Astrocyte (in vitro differentiated cells and primary cell): ENCODE measurements around the gene DPF3. TPM values are rescaled to one million over a fixed set of nuclear protein-coding genes. Genes with fewer than 3 reads are reported as not detected.

Experiments
- DNase-seq: peaks from one replicate; pipeline ENCODE4 v3.0.0-alpha.2; 2010; ENCODE audit warnings: low read depth
- FAIRE-seq: peaks from 2 replicates; lab custom pipeline; 2011; peaks lifted over from hg19 to GRCh38; lab: Jason Lieb, UNC
- H2AFZ ChIP-seq: 2 replicates; pipeline ENCODE4 v1.6.0; 2012; ENCODE audit warnings: low read depth, low read length, inconsistent platforms
- H3K27ac ChIP-seq: 2 replicates; pipeline ENCODE4 v1.5.1; 2011; ENCODE audit warnings: low read depth, low read length, inconsistent platforms
- H3K27me3 ChIP-seq: 2 replicates; pipeline ENCODE4 v1.6.0; 2011; ENCODE audit warnings: low read length, inconsistent platforms; ENCODE audit not compliant: insufficient read depth
- H3K36me3 ChIP-seq: 2 replicates; pipeline ENCODE4 v1.5.1; 2011; ENCODE audit warnings: low read length, inconsistent platforms; ENCODE audit not compliant: insufficient read depth
- H3K4me1 ChIP-seq: 2 replicates; pipeline ENCODE4 v1.5.1; 2011; ENCODE audit warnings: low read length, inconsistent platforms; ENCODE audit not compliant: insufficient read depth
- H3K4me2 ChIP-seq: 2 replicates; pipeline ENCODE4 v1.6.0; 2012; ENCODE audit warnings: low read length, inconsistent platforms
- H3K4me3 ChIP-seq: 2 replicates; pipeline ENCODE4 v1.5.1; 2011; ENCODE audit warnings: low read depth, mild to moderate bottlenecking, low read length, inconsistent platforms; ENCODE audit not compliant: insufficient read depth
- H3K79me2 ChIP-seq: 2 replicates; pipeline ENCODE4 v1.6.0; 2012; ENCODE audit warnings: mild to moderate bottlenecking, low read length, inconsistent platforms; ENCODE audit not compliant: insufficient read depth
- H3K9ac ChIP-seq: 2 replicates; pipeline ENCODE4 v1.6.0; 2012; ENCODE audit warnings: mild to moderate bottlenecking, low read length, inconsistent platforms
- H3K9me3 ChIP-seq: 2 replicates; pipeline ENCODE4 v1.5.1; 2012; ENCODE audit warnings: low read depth, mild to moderate bottlenecking, low read length, inconsistent platforms; ENCODE audit not compliant: insufficient read depth
- H4K20me1 ChIP-seq: 2 replicates; pipeline ENCODE4 v1.6.0; 2012; ENCODE audit warnings: low read length, inconsistent platforms; ENCODE audit not compliant: insufficient read depth
- H3K27ac Mint-ChIP-seq: one replicate; pipeline ENCODE4 v1.8.0; 2021; ENCODE audit warnings: mild to moderate bottlenecking, mixed read lengths; ENCODE audit not compliant: unreplicated experiment
- H3K27me3 Mint-ChIP-seq: one replicate; pipeline ENCODE4 v1.8.0; 2021; ENCODE audit warnings: low read depth, mixed read lengths; ENCODE audit not compliant: unreplicated experiment
- H3K36me3 Mint-ChIP-seq: one replicate; pipeline ENCODE4 v1.8.0; 2021; ENCODE audit warnings: low read depth, mixed read lengths; ENCODE audit not compliant: unreplicated experiment
- H3K4me1 Mint-ChIP-seq: one replicate; pipeline ENCODE4 v1.8.0; 2021; ENCODE audit warnings: low read depth, mixed read lengths; ENCODE audit not compliant: unreplicated experiment
- H3K4me3 Mint-ChIP-seq: one replicate; pipeline ENCODE4 v1.8.0; 2021; ENCODE audit warnings: mild to moderate bottlenecking, moderate library complexity, mixed read lengths; ENCODE audit not compliant: unreplicated experiment
- H3K9me3 Mint-ChIP-seq: one replicate; pipeline ENCODE4 v1.8.0; 2021; ENCODE audit warnings: mild to moderate bottlenecking, mixed read lengths; ENCODE audit not compliant: unreplicated experiment
- CTCF ChIP-seq: IDR thresholded peaks from 2 replicates; pipeline ENCODE4 v1.5.1; 2011; ENCODE audit warnings: low read depth, mild to moderate bottlenecking, inconsistent platforms, low read length, moderate library complexity; ENCODE audit not compliant: insufficient read depth
- EZH2 ChIP-seq: IDR thresholded peaks from 2 replicates; pipeline ENCODE4 v1.6.1; 2012; ENCODE audit warnings: mild to moderate bottlenecking, low read length, inconsistent platforms; ENCODE audit not compliant: insufficient read depth
- total RNA-seq: library from RNA; stranded (reverse); gene quantifications from 2 replicates; pipeline ENCODE4 v1.2.1, GENCODE V29; 2021

Gene DPF3
- total RNA-seq, 1 donor from 2014 or later, result 2.4 TPM

- H3K27me3 ChIP-seq, result no peaks in the 10 kb centered on the region
- peaks cover 13% of the 10 kb centered on the region for H3K4me1 ChIP-seq
- no peak overlapping the region for H3K4me3 Mint-ChIP-seq
- peaks cover 8% of the 10 kb centered on the region for H3K9me3 Mint-ChIP-seq
- no peak overlapping the region for H3K27ac Mint-ChIP-seq
- H3K36me3 ChIP-seq, result no peaks in the 10 kb centered on the region
- H3K4me1 Mint-ChIP-seq, result peaks cover 28% of the 10 kb centered on the region
- H3K27me3 Mint-ChIP-seq, result no peaks in the 10 kb centered on the region
- H3K27ac ChIP-seq, result no peak overlapping the region
- H4K20me1 ChIP-seq, result no peaks in the 10 kb centered on the region
- DNase-seq (no peak), FAIRE-seq (no peak)
- no peaks in the 10 kb centered on the region for H3K9me3 ChIP-seq
- H3K9ac ChIP-seq, result no peak overlapping the region
- H2AFZ ChIP-seq, result no peak overlapping the region
- no peak for TF ChIP-seq CTCF
- no peak for TF ChIP-seq EZH2
- peaks cover 75% of the 10 kb centered on the region for H3K79me2 ChIP-seq
- H3K4me2 ChIP-seq, result no peak overlapping the region
- no peak overlapping the region for H3K4me3 ChIP-seq
- peaks cover 2% of the 10 kb centered on the region for H3K36me3 Mint-ChIP-seq
These were observed 114.2 kb downstream of the DPF3 start for GRCh38 chr14:72779679-72780078.

- no peak overlapping the region for H3K4me2 ChIP-seq
- FAIRE-seq, result no peak
- no peaks in the 10 kb centered on the region for H4K20me1 ChIP-seq
- H3K27me3 ChIP-seq, result no peaks in the 10 kb centered on the region
- Mint-ChIP-seq H3K27me3 (no peaks in the 10 kb centered on the region), H3K9me3 (peaks cover 8% of the 10 kb centered on the region), H3K4me1 (peaks cover 28% of the 10 kb centered on the region), H3K27ac (no peak overlapping the region), H3K36me3 (peaks cover 2% of the 10 kb centered on the region), H3K4me3 (no peak overlapping the region)
- no peak overlapping the region for H3K9ac ChIP-seq
- H3K9me3 ChIP-seq, result no peaks in the 10 kb centered on the region
- H2AFZ ChIP-seq, result no peak overlapping the region
- no peaks in the 10 kb centered on the region for H3K36me3 ChIP-seq
- H3K79me2 ChIP-seq, result peaks cover 66% of the 10 kb centered on the region
- no peak overlapping the region for H3K27ac ChIP-seq
- no peak overlapping the region for H3K4me3 ChIP-seq
- TF ChIP-seq CTCF, result no peak
- peaks cover 13% of the 10 kb centered on the region for H3K4me1 ChIP-seq
- DNase-seq, result no peak
These were observed 116.3 kb downstream of the DPF3 start for GRCh38 chr14:72777636-72778035.

- Histone ChIP-seq H3K4me1 (peaks cover 13% of the 10 kb centered on the region), H2AFZ (no peak overlapping the region), H3K36me3 (no peaks in the 10 kb centered on the region), H3K9me3 (no peaks in the 10 kb centered on the region), H3K4me2 (no peak overlapping the region), H3K4me3 (no peak overlapping the region), H4K20me1 (peaks cover 4% of the 10 kb centered on the region), H3K9ac (no peak overlapping the region), H3K27ac (no peak overlapping the region), H3K27me3 (no peaks in the 10 kb centered on the region), H3K79me2 (peaks cover 71% of the 10 kb centered on the region)
- H3K9me3 Mint-ChIP-seq, result peaks cover 8% of the 10 kb centered on the region
- DNase-seq (no peak), FAIRE-seq (no peak)
- H3K27ac Mint-ChIP-seq, result no peak overlapping the region
- H3K27me3 Mint-ChIP-seq, result no peaks in the 10 kb centered on the region
- TF ChIP-seq EZH2, result no peak
- no peak for TF ChIP-seq CTCF
- no peak overlapping the region for H3K4me3 Mint-ChIP-seq
- H3K36me3 Mint-ChIP-seq, result peaks cover 2% of the 10 kb centered on the region
- H3K4me1 Mint-ChIP-seq, result peaks cover 24% of the 10 kb centered on the region
These were observed 117.1 kb downstream of the DPF3 start for GRCh38 chr14:72776701-72777261.
